Ishikawa (cell line): ENCODE measurements around the gene SPARCL1.

Experiments
- CREB1 ChIP-seq: IDR thresholded peaks from 2 replicates; pipeline ENCODE4 v1.6.1; 2012; ENCODE audit warnings: low read depth
- EP300 ChIP-seq: IDR thresholded peaks from 2 replicates; pipeline ENCODE4 v1.6.1; 2012; ENCODE audit warnings: borderline replicate concordance
- NFIC ChIP-seq: IDR thresholded peaks from 2 replicates; pipeline ENCODE4 v1.6.1; 2012
- RAD21 ChIP-seq: IDR thresholded peaks from 2 replicates; pipeline ENCODE4 v1.6.1; 2012; ENCODE audit warnings: low read depth
- TEAD4 ChIP-seq: IDR thresholded peaks from 2 replicates; pipeline ENCODE4 v1.6.1; 2012
- YY1 ChIP-seq: IDR thresholded peaks from 2 replicates; pipeline ENCODE4 v1.6.1; 2012; ENCODE audit warnings: low read depth
- TF ChIP-seq, protein P1 (sequence below): IDR thresholded peaks from 2 replicates; pipeline ENCODE4 v1.6.1; 2012
- TF ChIP-seq, protein P2 (sequence below): IDR thresholded peaks from 2 replicates; pipeline ENCODE4 v1.6.1; 2012; ENCODE audit warnings: low read depth, mild to moderate bottlenecking

DNA sequence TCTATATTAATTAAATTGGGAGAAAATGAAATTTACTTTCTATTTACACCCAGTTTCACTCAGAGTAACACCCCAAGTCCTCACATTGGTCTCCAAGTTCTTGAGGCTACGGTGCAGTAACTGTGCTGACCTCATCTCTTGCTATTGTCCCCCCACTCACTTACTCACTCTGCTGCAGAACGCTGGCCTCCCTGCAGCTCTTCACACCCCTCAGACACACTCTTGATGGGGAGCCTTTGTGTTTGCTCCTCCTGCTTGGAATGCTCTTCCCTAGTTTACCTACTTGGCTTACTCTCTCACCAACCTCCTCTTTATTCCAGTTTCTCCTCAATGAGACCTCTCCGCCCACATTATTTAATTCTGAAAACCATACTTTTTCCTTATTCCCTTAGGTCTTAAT lies 22.2 kb upstream of the SPARCL1 start:
- no peak for TF ChIP-seq YY1
- no peak for TF ChIP-seq CREB1
- TF ChIP-seq, protein P1, sequence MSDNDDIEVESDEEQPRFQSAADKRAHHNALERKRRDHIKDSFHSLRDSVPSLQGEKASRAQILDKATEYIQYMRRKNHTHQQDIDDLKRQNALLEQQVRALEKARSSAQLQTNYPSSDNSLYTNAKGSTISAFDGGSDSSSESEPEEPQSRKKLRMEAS, result no peak
- TF ChIP-seq NFIC, result no peak
- TF ChIP-seq EP300, result no peak
- no peak for TF ChIP-seq RAD21
- TF ChIP-seq, protein P2, sequence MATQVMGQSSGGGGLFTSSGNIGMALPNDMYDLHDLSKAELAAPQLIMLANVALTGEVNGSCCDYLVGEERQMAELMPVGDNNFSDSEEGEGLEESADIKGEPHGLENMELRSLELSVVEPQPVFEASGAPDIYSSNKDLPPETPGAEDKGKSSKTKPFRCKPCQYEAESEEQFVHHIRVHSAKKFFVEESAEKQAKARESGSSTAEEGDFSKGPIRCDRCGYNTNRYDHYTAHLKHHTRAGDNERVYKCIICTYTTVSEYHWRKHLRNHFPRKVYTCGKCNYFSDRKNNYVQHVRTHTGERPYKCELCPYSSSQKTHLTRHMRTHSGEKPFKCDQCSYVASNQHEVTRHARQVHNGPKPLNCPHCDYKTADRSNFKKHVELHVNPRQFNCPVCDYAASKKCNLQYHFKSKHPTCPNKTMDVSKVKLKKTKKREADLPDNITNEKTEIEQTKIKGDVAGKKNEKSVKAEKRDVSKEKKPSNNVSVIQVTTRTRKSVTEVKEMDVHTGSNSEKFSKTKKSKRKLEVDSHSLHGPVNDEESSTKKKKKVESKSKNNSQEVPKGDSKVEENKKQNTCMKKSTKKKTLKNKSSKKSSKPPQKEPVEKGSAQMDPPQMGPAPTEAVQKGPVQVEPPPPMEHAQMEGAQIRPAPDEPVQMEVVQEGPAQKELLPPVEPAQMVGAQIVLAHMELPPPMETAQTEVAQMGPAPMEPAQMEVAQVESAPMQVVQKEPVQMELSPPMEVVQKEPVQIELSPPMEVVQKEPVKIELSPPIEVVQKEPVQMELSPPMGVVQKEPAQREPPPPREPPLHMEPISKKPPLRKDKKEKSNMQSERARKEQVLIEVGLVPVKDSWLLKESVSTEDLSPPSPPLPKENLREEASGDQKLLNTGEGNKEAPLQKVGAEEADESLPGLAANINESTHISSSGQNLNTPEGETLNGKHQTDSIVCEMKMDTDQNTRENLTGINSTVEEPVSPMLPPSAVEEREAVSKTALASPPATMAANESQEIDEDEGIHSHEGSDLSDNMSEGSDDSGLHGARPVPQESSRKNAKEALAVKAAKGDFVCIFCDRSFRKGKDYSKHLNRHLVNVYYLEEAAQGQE, result no peak
- TF ChIP-seq TEAD4, result no peak
